Colonic mucosa (tissue), 4 donors: Measurements from ENCODE around the gene CABLES2. TPM values are rescaled to one million over a fixed set of nuclear protein-coding genes. Genes with fewer than 3 reads are reported as not detected.
A peak's percentile ranks its signal among the peaks of the same experiment; 100 is the strongest.

Experiments
- DNase-seq: peaks from one replicate; pipeline ENCODE4 v3.0.0-alpha.2; 2020
- H3K27ac ChIP-seq: fragments of 200-600 bp; one replicate; pipeline ENCODE4 v1.8.0; 2021
- H3K27me3 ChIP-seq: fragments of 200-600 bp; one replicate; pipeline ENCODE4 v1.8.0; 2021
- H3K36me3 ChIP-seq: fragments of 200-600 bp; one replicate; pipeline ENCODE4 v1.8.0; 2021
- H3K4me1 ChIP-seq: fragments of 200-600 bp; one replicate; pipeline ENCODE4 v1.8.0; 2021; ENCODE audit warnings: mild to moderate bottlenecking
- H3K4me3 ChIP-seq: fragments of 200-600 bp; one replicate; pipeline ENCODE4 v1.8.0; 2021
- H3K9ac ChIP-seq, 2 donors: one replicate each; pipeline ENCODE4 v1.7.0; 2013; ENCODE audit warnings: control low read depth in 2 of 2, low read depth in 2 of 2, low read length in 2 of 2
- H3K9me3 ChIP-seq: fragments of 200-600 bp; one replicate; pipeline ENCODE4 v1.8.0; 2021
- intact Hi-C: fragments of 100-400 bp; cut with DNase I; formaldehyde crosslinking; loops from one replicate; pipeline ENCODE4 v1.14.1; 2022
- total RNA-seq, 2 donors: library from RNA; stranded (reverse); fragmentation: NEBNext Ultra II Directional in 1 of 2; extraction: Animal tissue kit (Norgen Biotek cat#: 25700) in 1 of 2; gene quantifications; one replicate each; pipeline ENCODE4 v1.2.1, GENCODE V29; 2021
- TF ChIP-seq, protein P1 (sequence below): fragments of 200-600 bp; IDR thresholded peaks from one replicate; pipeline ENCODE4 v1.8.0; 2022; ENCODE audit warnings: antibody characterized with exemption, mild to moderate bottlenecking
- donor health status: healthy.
- donor health status: DM: no; HTN: no; CAD: no.
- donor health status: DM: no; HTN: no; CAD: no.

CABLES2 gene
- total RNA-seq, 2 donors from 2014 or later: 7.8 to 10.5 TPM

DNA sequence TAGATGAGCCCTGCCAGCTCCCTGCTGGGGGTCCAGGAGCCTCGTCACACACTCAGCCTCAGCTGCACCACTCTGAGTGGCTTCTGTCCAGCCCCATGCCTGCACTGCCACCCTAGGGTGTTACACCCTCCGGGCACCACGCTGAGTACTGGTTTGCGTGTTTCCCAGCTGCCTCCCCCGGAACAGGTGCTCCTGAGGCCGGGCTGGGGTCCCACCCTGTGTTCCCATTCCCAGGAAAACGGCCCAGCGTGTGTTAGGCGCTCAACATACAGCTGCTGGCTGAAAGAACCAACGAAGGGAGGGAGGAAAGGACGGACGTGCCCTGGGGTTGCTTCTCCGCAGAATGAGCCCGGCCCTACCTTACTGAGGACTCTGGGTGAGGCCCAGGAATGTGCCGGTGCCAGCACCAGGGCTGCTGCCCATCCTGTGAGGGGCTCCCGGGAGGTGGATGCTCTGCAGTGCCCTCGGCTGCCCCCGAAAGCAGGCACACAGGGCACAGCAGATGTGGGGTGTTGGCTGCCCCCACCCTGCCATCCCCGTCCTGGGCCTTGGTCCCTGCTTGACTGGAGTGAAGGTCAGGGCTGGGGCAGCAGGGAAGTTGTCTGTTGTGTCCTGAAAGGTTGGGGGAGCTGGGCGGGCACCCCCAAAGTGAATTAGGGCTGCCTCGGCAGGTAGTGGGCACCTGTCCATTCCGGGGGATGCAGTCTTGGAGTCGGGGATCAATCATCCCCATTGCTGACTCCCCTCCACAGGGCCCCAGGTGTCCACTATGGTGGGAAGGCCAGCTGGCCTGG lies 56.3 kb downstream of the CABLES2 start:
- peaks cover 4% of the 10 kb centered on the region for H3K4me1 ChIP-seq
- no peaks in the 10 kb centered on the region for H3K27me3 ChIP-seq
- intact Hi-C loops: no loop called here
- no peak overlapping the region for H3K27ac ChIP-seq
- H3K4me3 ChIP-seq: no peak overlapping the region
- H3K36me3 ChIP-seq: no peaks in the 10 kb centered on the region
- TF ChIP-seq, protein P1, sequence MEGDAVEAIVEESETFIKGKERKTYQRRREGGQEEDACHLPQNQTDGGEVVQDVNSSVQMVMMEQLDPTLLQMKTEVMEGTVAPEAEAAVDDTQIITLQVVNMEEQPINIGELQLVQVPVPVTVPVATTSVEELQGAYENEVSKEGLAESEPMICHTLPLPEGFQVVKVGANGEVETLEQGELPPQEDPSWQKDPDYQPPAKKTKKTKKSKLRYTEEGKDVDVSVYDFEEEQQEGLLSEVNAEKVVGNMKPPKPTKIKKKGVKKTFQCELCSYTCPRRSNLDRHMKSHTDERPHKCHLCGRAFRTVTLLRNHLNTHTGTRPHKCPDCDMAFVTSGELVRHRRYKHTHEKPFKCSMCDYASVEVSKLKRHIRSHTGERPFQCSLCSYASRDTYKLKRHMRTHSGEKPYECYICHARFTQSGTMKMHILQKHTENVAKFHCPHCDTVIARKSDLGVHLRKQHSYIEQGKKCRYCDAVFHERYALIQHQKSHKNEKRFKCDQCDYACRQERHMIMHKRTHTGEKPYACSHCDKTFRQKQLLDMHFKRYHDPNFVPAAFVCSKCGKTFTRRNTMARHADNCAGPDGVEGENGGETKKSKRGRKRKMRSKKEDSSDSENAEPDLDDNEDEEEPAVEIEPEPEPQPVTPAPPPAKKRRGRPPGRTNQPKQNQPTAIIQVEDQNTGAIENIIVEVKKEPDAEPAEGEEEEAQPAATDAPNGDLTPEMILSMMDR: no peak
- no peaks in the 10 kb centered on the region for H3K9me3 ChIP-seq
- H3K9ac ChIP-seq: no peak overlapping the region
- DNase-seq: no peak

DNA sequence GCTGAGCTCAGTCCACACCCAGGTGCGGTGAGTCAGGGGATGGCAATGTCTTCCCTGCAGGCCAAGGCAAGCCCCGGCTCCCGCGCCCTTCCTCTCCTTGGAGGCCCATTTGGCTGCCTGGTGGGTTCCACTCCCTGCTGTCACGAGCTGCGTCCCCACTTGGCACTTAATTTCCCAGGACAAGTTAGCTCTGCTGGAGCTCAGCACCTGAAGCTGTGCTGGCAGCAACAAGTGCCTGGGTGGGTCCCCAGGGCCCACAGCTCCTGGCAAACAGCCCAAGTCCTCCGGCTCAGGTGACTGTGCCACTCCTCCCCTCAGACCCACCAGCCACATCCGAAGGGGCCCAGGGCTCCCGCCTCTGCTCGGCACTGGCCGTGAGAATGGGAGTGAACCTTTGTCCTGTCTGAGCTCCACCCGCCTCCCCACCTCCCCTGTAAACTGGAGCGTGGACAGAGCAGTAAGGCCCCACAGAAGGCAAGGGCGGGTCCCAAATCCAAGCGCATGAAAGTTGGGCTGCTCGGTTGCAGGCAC lies 56.9 kb downstream of the CABLES2 start:
- TF ChIP-seq, protein P1: no peak
- no peaks in the 10 kb centered on the region for H3K27me3 ChIP-seq
- H3K27ac ChIP-seq: no peak overlapping the region
- intact Hi-C loops: no loop called here
- H3K4me1 ChIP-seq: peaks cover 4% of the 10 kb centered on the region
- no peaks in the 10 kb centered on the region for H3K9me3 ChIP-seq
- H3K9ac ChIP-seq: no peak overlapping the region
- peak; percentile 53 for DNase-seq
- no peaks in the 10 kb centered on the region for H3K36me3 ChIP-seq
- no peak overlapping the region for H3K4me3 ChIP-seq

DNA sequence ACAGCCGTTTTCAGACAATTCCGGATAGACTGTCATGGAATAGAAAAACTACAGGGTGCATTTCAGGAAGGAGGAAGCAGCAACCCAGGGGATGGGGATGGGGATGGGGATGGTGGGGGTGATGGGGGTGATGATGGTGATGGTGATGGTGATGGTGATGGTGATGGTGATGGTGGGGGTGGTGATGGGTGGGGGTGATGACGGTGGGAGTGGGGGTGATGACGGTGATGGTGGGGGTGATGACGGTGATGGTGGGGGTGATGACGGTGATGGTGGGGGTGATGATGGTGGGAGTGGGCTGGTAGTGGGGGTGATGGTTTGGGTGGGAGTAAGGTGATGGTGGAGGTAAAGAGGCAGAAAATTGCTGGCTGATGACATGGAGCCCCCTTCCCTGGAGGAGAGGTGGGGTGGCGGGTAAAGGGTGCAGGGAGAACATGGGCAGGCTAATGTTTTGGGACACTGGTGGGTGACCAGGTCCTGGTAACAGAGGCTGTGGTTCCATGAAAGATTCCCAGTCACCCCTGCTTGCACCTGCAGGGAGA lies 57.5 kb downstream of the CABLES2 start:
- H3K27ac ChIP-seq: no peak overlapping the region

DNA sequence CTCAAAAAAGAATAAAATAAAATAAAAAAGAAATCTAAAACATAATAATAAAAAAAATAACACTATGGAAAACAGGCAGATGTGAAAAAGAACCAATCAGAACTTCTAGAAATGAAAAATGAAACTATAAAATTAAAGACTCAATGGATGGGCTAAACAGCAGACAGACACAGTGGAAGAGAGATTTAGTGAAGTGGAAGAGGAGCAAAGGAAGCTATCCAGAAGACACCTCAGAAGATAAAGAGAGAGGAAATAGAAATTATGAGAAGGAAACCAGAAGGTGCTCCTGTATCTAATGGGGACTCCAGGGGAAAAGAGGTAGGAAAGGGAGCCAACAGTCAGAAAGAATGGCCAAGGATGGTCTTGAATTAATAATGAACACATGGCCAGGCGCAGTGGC lies 58.5 kb downstream of the CABLES2 start:
- TF ChIP-seq, protein P1: no peak

More for the DNA sequence above, 57.5 kb downstream of the CABLES2 start:
- Histone ChIP-seq H3K4me1 (peaks cover 4% of the 10 kb centered on the region), H3K4me3 (no peak overlapping the region), H3K9ac (no peak overlapping the region), H3K36me3 (no peaks in the 10 kb centered on the region), H3K9me3 (no peaks in the 10 kb centered on the region), H3K27me3 (no peaks in the 10 kb centered on the region)
- TF ChIP-seq, protein P1: no peak
- no peak for DNase-seq
- intact Hi-C loops: no loop called here

DNA sequence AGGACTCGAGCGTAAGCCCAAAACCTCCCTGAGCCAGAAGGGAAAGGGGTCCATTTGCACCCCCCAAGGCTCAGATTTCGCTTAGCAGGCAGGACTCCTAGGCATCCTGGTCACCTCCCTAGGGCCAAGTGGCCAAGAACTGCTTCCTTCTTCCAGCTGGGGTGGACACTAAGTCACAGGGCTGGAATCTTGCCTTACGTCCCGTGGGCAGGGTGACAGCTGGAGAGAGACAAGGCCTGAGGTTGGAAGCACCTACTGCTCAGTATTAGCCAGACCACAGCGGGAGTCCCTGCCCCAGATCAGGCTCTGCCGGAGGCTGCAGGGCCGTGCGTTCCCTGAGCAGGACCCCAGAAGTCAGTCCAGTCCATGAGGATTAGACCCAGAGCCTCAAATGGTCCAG lies 59.6 kb downstream of the CABLES2 start:
- TF ChIP-seq, protein P1: no peak
- H3K36me3 ChIP-seq: no peaks in the 10 kb centered on the region
- H3K27ac ChIP-seq: no peak overlapping the region

More for the DNA sequence above, 58.5 kb downstream of the CABLES2 start:
- H3K9me3 ChIP-seq: no peaks in the 10 kb centered on the region
- no peak overlapping the region for H3K27ac ChIP-seq
- intact Hi-C loops: no loop called here
- H3K4me1 ChIP-seq: peaks cover 4% of the 10 kb centered on the region
- H3K9ac ChIP-seq: no peak overlapping the region
- no peaks in the 10 kb centered on the region for H3K27me3 ChIP-seq
- no peaks in the 10 kb centered on the region for H3K36me3 ChIP-seq
- H3K4me3 ChIP-seq: no peak overlapping the region
- DNase-seq: no peak

More for the DNA sequence above, 59.6 kb downstream of the CABLES2 start:
- Histone ChIP-seq H3K9me3 (no peaks in the 10 kb centered on the region), H3K4me3 (no peak overlapping the region), H3K9ac (no peak overlapping the region), H3K4me1 (peaks cover 4% of the 10 kb centered on the region), H3K27me3 (no peaks in the 10 kb centered on the region)
- intact Hi-C loops: no loop called here
- DNase-seq: no peak
